HepG2 (cell line): ENCODE data around the gene PREP. TPM values are rescaled to one million over a fixed set of nuclear protein-coding genes. Genes with fewer than 3 reads are reported as not detected.

Source experiments
- ARHGAP35 ChIP-seq: sonication (generic); formaldehyde crosslinking; IDR thresholded peaks from 2 replicates; pipeline ENCODE4 v1.9.0; 2022; ENCODE audit warnings: mild to moderate bottlenecking, inconsistent platforms, moderate library complexity, missing genetic modification reagents, borderline replicate concordance
- CREB1 ChIP-seq, 2 experiments: fragments of 450-650 bp in 1 of 2; IDR thresholded peaks; 2 replicates each; pipeline ENCODE4 v1.6.1; 2016 to 2017; ENCODE audit warnings: control low read depth in 1 of 2, mild to moderate bottlenecking in 1 of 2, missing compliant biosample characterization in 1 of 2, missing genetic modification characterization in 1 of 2
- CREB3 ChIP-seq: sonication (generic); formaldehyde crosslinking; IDR thresholded peaks from 2 replicates; pipeline ENCODE4 v1.5.0; 2020; ENCODE audit warnings: missing genetic modification reagents
- EP300 ChIP-seq, 3 experiments: sonication (generic) in 1 of 3; formaldehyde crosslinking in 1 of 3; IDR thresholded peaks; 2 replicates each; pipeline versions ENCODE4 v1.5.1 to v1.6.1; 2011 to 2020; ENCODE audit warnings: low read depth in 2 of 3, low read length in 2 of 3, borderline replicate concordance in 1 of 3, improper control_type of control experiment in 1 of 3, mild to moderate bottlenecking in 1 of 3, missing genetic modification reagents in 1 of 3, moderate library complexity in 1 of 3
- GLMP ChIP-seq: sonication (generic); formaldehyde crosslinking; IDR thresholded peaks from 2 replicates; pipeline ENCODE4 v1.9.0; 2021; ENCODE audit warnings: missing genetic modification reagents, mild to moderate bottlenecking, borderline replicate concordance
- HNRNPK ChIP-seq: fragments of 200-400 bp; formaldehyde crosslinking; IDR thresholded peaks from 2 replicates; pipeline ENCODE4 v1.6.1; 2018; ENCODE audit warnings: low read length, low read depth, moderate library complexity, mild to moderate bottlenecking; ENCODE audit not compliant: poor library complexity, severe bottlenecking
- HOXA5 ChIP-seq: sonication (generic); formaldehyde crosslinking; IDR thresholded peaks from 2 replicates; pipeline ENCODE4 v1.4.0; 2020; ENCODE audit warnings: missing genetic modification reagents
- KAT8 ChIP-seq: IDR thresholded peaks from 2 replicates; pipeline ENCODE4 v1.6.1; 2016; ENCODE audit warnings: missing genetic modification reagents, missing compliant biosample characterization
- MBD4 ChIP-seq: IDR thresholded peaks from 2 replicates; pipeline ENCODE4 v1.6.1; 2012; ENCODE audit warnings: low read length, inconsistent platforms, borderline replicate concordance
- MTF1 ChIP-seq: sonication (generic); formaldehyde crosslinking; IDR thresholded peaks from 2 replicates; pipeline ENCODE4 v1.5.0; 2020; ENCODE audit warnings: missing genetic modification reagents
- PLSCR1 ChIP-seq: sonication (generic); formaldehyde crosslinking; IDR thresholded peaks from 2 replicates; pipeline ENCODE4 v1.5.0; 2020; ENCODE audit warnings: missing genetic modification reagents, mild to moderate bottlenecking, borderline replicate concordance
- RBFOX2 ChIP-seq: fragments of 200-400 bp; formaldehyde crosslinking; IDR thresholded peaks from 2 replicates; pipeline ENCODE4 v1.6.1; 2017; ENCODE audit warnings: low read depth, mild to moderate bottlenecking, low read length
- SRY ChIP-seq: sonication (generic); formaldehyde crosslinking; IDR thresholded peaks from 2 replicates; pipeline ENCODE4 v1.8.0; 2022; ENCODE audit warnings: mild to moderate bottlenecking, missing genetic modification reagents
- STAT6 ChIP-seq: sonication (generic); formaldehyde crosslinking; IDR thresholded peaks from 2 replicates; pipeline ENCODE4 v1.4.0; 2020; ENCODE audit warnings: missing genetic modification reagents, mild to moderate bottlenecking, borderline replicate concordance
- ZBTB20 ChIP-seq: sonication (generic); formaldehyde crosslinking; IDR thresholded peaks from 2 replicates; pipeline ENCODE4 v1.8.1; 2023; ENCODE audit warnings: missing genetic modification reagents, low read depth, mild to moderate bottlenecking, borderline replicate concordance
- ZFP41 ChIP-seq: sonication (generic); formaldehyde crosslinking; IDR thresholded peaks from 2 replicates; pipeline ENCODE4 v1.4.0; 2020; ENCODE audit warnings: mild to moderate bottlenecking, missing genetic modification reagents, borderline replicate concordance
- ZGPAT ChIP-seq: IDR thresholded peaks from 2 replicates; pipeline ENCODE4 v1.6.1; 2016; ENCODE audit warnings: mild to moderate bottlenecking
- ZNF160 ChIP-seq: sonication (generic); formaldehyde crosslinking; IDR thresholded peaks from 2 replicates; pipeline ENCODE4 v1.8.0; 2022; ENCODE audit warnings: mild to moderate bottlenecking, inconsistent platforms, missing genetic modification reagents
- ZNF564 ChIP-seq: sonication (generic); formaldehyde crosslinking; IDR thresholded peaks from 2 replicates; pipeline ENCODE4 v1.8.1; 2023; ENCODE audit warnings: mild to moderate bottlenecking, missing genetic modification reagents
- ZNF580 ChIP-seq: IDR thresholded peaks from 2 replicates; pipeline ENCODE4 v1.6.1; 2016; ENCODE audit warnings: low read depth, borderline replicate concordance
- ZSCAN25 ChIP-seq: sonication (generic); formaldehyde crosslinking; IDR thresholded peaks from 2 replicates; pipeline ENCODE4 v1.8.0; 2022; ENCODE audit warnings: mild to moderate bottlenecking, missing genetic modification reagents
- polyA plus RNA-seq, 8 experiments: library from polyadenylated mRNA; depleted of rRNA in 3 of 8; stranded (reverse) in 7 of 8; unstranded in 1 of 8; fragments of >200 nt; fragmentation: Illumina TruSeq in 4 of 8; extraction: Trizol in 4 of 8; gene quantifications; 2 replicates each; pipeline versions ENCODE4 v1.2.1 to v1.2.3, GENCODE V29; 2011 to 2016; ENCODE audit warnings: low read depth in 4 of 8, missing spikeins in 1 of 8, mixed read lengths in 1 of 8; ENCODE audit not compliant: insufficient read depth in 1 of 8
- total RNA-seq, 5 experiments: library from RNA; depleted of rRNA; stranded (reverse); fragments of >200 nt; fragmentation: Illumina TruSeq; extraction: Trizol; gene quantifications; 2 replicates each; pipeline ENCODE4 v1.2.3, GENCODE V29; 2016; ENCODE audit warnings: low read depth in 1 of 5

The PREP gene
- total and polyA plus RNA-seq, 2 of the 13 experiments (the other 11 are each of a cell fraction or from before 2014, with no cell fraction given), result 12.6 to 15.9 TPM

- TF ChIP-seq EP300 (IDR thresholded peaks at IDR 0.05; ENCODE audit: low read depth in 2 of 2, low read length in 2 of 2), result peak in 1 of 2 experiments; percentile 76; a peak in 2 of 4 replicates
- TF ChIP-seq EP300 (CRISPR knock-in tag; IDR thresholded peaks at IDR 0.05; ENCODE audit: borderline replicate concordance), result peak; percentile 34; the same call in 1 of the 2 replicates
- TF ChIP-seq HOXA5 (CRISPR knock-in tag), result no peak
- TF ChIP-seq GLMP, result no peak
- TF ChIP-seq MTF1 (CRISPR knock-in tag), result no peak
- TF ChIP-seq SRY (CRISPR knock-in tag), result no peak
- no peak for TF ChIP-seq PLSCR1 (CRISPR knock-in tag)
- TF ChIP-seq CREB3 (CRISPR knock-in tag), result no peak
- TF ChIP-seq RBFOX2, result no peak
- no peak for TF ChIP-seq MBD4
- TF ChIP-seq ZGPAT (CRISPR knock-in tag), result peak; percentile 69
- TF ChIP-seq ZSCAN25 (CRISPR knock-in tag), result no peak
- TF ChIP-seq ZNF580 (CRISPR knock-in tag), result no peak
- TF ChIP-seq ZFP41 (CRISPR knock-in tag), result no peak
- no peak for TF ChIP-seq ARHGAP35 (CRISPR knock-in tag)
- TF ChIP-seq ZNF160, result no peak
- TF ChIP-seq ZNF564 (CRISPR knock-in tag), result no peak
- no peak for TF ChIP-seq HNRNPK
- TF ChIP-seq CREB1 (IDR thresholded peaks at IDR 0.05), result no peak
- TF ChIP-seq CREB1 (CRISPR knock-in tag; IDR thresholded peaks at IDR 0.05), result peak; percentile 43
- TF ChIP-seq ZBTB20 (CRISPR knock-in tag), result no peak
- TF ChIP-seq KAT8 (CRISPR knock-in tag), result no peak
- TF ChIP-seq STAT6 (CRISPR knock-in tag), result no peak
These were observed 25.6 kb upstream of the PREP start (continued) for GRCh38 chr6:105428342-105428957.
